Lower leg skin (tissue), 3 donors: ENCODE data around the gene NKD2.

Experiments
- POLR2A ChIP-seq, 2 donors: fragments of 450-650 bp; IDR thresholded peaks; one replicate each; pipeline ENCODE4 v1.6.1; 2016 to 2017; ENCODE audit warnings: antibody characterized with exemption in 2 of 2, mild to moderate bottlenecking in 1 of 2, moderate library complexity in 1 of 2
- TF ChIP-seq, protein P1 (sequence below), 3 donors: fragments of 450-650 bp; IDR thresholded peaks; one replicate each; pipeline ENCODE4 v1.5.1; 2016; ENCODE audit warnings: antibody characterized with exemption in 3 of 3, mild to moderate bottlenecking in 3 of 3, moderate library complexity in 2 of 3

DNA sequence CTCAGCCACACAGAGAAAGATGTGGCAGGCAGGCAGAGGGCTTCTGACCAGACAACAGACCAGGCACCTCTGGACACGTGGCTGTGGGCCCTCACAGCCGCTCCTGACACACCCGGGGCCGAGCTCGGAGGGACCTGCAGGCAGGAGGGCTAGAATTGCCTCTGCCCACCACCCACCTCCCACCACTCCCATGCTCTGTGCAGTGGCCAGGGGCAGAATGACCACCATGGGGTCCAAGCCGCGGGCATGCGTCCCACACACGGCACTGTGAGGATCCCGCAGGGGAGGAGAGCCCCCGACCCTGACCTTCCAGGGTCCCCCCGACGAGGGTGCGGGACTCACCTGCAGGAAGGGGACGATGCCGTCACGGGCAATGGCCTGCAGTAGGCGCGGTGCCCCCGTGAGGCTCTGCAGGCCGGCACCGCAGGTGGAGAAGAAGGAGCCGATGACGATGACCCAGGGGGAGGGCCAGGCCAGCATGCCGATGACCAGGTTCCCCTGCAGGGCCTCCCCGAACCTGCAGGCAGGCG is 69.0 kb downstream of the NKD2 start:
- TF ChIP-seq, protein P1, sequence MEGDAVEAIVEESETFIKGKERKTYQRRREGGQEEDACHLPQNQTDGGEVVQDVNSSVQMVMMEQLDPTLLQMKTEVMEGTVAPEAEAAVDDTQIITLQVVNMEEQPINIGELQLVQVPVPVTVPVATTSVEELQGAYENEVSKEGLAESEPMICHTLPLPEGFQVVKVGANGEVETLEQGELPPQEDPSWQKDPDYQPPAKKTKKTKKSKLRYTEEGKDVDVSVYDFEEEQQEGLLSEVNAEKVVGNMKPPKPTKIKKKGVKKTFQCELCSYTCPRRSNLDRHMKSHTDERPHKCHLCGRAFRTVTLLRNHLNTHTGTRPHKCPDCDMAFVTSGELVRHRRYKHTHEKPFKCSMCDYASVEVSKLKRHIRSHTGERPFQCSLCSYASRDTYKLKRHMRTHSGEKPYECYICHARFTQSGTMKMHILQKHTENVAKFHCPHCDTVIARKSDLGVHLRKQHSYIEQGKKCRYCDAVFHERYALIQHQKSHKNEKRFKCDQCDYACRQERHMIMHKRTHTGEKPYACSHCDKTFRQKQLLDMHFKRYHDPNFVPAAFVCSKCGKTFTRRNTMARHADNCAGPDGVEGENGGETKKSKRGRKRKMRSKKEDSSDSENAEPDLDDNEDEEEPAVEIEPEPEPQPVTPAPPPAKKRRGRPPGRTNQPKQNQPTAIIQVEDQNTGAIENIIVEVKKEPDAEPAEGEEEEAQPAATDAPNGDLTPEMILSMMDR (IDR thresholded peaks at IDR 0.05): no peak
- TF ChIP-seq POLR2A (IDR thresholded peaks at IDR 0.05): no peak
